A549 (cell line): ENCODE measurements around the gene GNLY. TPM values are rescaled to one million over a fixed set of nuclear protein-coding genes. Genes with fewer than 3 reads are reported as not detected.

Experiments
- ATAC-seq, 2 experiments: fragments of 200-7000 bp in 1 of 2; fragments of >200 bp in 1 of 2; cut with Nextera tagmentation in 1 of 2; cut with Tn5 transposase in 1 of 2; 3 replicates each; pipeline versions ENCODE4 v1.8.0 to v1.9.1; 2018 to 2020; ENCODE audit warnings: mild to moderate bottlenecking in 1 of 2, moderate library complexity in 1 of 2
- CTCF ChIA-PET: fragments of 300-600 bp; sonication (Branson Sonifier 250); formaldehyde crosslinking; extraction: SDS; loops from one replicate; lab custom pipeline; 2021; ENCODE audit warnings: antibody characterized with exemption, inconsistent platforms; lab: Yijun Ruan, JAX
- POLR2A ChIA-PET: fragments of 350-600 bp; formaldehyde crosslinking; extraction: SDS; loops from one replicate; lab custom pipeline; 2021; ENCODE audit warnings: antibody characterized with exemption, inconsistent platforms; lab: Yijun Ruan, JAX
- DNase-seq, 2 experiments: peaks; one replicate each; pipeline versions ENCODE4 v3.0.0 to v3.0.0-alpha.2; 2011 to 2016; ENCODE audit warnings: low read depth in 1 of 2, low spot score in 1 of 2
- FAIRE-seq: peaks from 2 replicates; lab custom pipeline; 2011; peaks lifted over from hg19 to GRCh38; lab: Jason Lieb, UNC
- H3K27ac ChIP-seq, 2 experiments: fragments of >200 bp; sonication (Bioruptor Twin); formaldehyde crosslinking; 3 replicates each; pipeline ENCODE4 v1.5.1; 2016 to 2017
- H3K4me1 ChIP-seq: fragments of >200 bp; sonication (Bioruptor Twin); formaldehyde crosslinking; 3 replicates; pipeline ENCODE4 v1.6.1; 2016
- H3K4me2 ChIP-seq: fragments of >200 bp; sonication (Bioruptor Twin); formaldehyde crosslinking; 3 replicates; pipeline ENCODE4 v1.6.1; 2016
- H3K4me3 ChIP-seq: fragments of >200 bp; sonication (Bioruptor Twin); formaldehyde crosslinking; 3 replicates; pipeline ENCODE4 v1.5.1; 2016
- H3K9me3 ChIP-seq: fragments of >200 bp; sonication (Bioruptor Twin); formaldehyde crosslinking; 3 replicates; pipeline ENCODE4 v1.6.1; 2016
- ATOH8 ChIP-seq: fragments of 250-450 bp; sonication (Bioruptor Pico); IDR thresholded peaks from 2 replicates; pipeline ENCODE4 v1.5.0; 2020; ENCODE audit warnings: low read depth, mild to moderate bottlenecking, moderate library complexity
- BCL3 ChIP-seq: fragments of >200 bp; sonication (Bioruptor Twin); formaldehyde crosslinking; IDR thresholded peaks from 3 replicates; pipeline ENCODE4 v1.6.1; 2016
- CBX8 ChIP-seq: fragments of 200-600 bp; sonication (generic); IDR thresholded peaks from 2 replicates; pipeline ENCODE4 v1.6.1; 2016
- CHD4 ChIP-seq: fragments of 200-600 bp; sonication (generic); IDR thresholded peaks from 2 replicates; pipeline ENCODE4 v1.6.1; 2016; ENCODE audit warnings: antibody characterized with exemption, mild to moderate bottlenecking, borderline replicate concordance
- CTCF ChIP-seq: fragments of >200 bp; sonication (Bioruptor Twin); formaldehyde crosslinking; IDR thresholded peaks from 3 replicates; pipeline ENCODE4 v1.5.1; 2016
- E2F6 ChIP-seq: IDR thresholded peaks from 2 replicates; pipeline ENCODE4 v1.6.1; 2012; ENCODE audit warnings: low read depth, borderline replicate concordance
- EHF ChIP-seq: fragments of 250-450 bp; sonication (Bioruptor Pico); IDR thresholded peaks from 2 replicates; pipeline ENCODE4 v1.5.0; 2020; ENCODE audit warnings: mild to moderate bottlenecking
- FOSB ChIP-seq: fragments of 250-450 bp; sonication (Bioruptor Pico); IDR thresholded peaks from 2 replicates; pipeline ENCODE4 v1.5.0; 2020; ENCODE audit warnings: mild to moderate bottlenecking, moderate library complexity
- FOSL2 ChIP-seq, 2 experiments: fragments of 450-650 bp in 1 of 2; fragments of >200 bp in 1 of 2; sonication (Bioruptor Twin) in 1 of 2; formaldehyde crosslinking; IDR thresholded peaks; 2 replicates each; pipeline versions ENCODE4 v1.5.0 to v1.6.1; 2016 to 2020; ENCODE audit warnings: mild to moderate bottlenecking in 1 of 2, moderate library complexity in 1 of 2
- HES2 ChIP-seq: fragments of >200 bp; sonication (Bioruptor Twin); formaldehyde crosslinking; IDR thresholded peaks from 2 replicates; pipeline ENCODE4 v1.6.1; 2016
- HEYL ChIP-seq: fragments of 250-450 bp; sonication (Bioruptor Pico); IDR thresholded peaks from 2 replicates; pipeline ENCODE4 v1.8.0; 2021; ENCODE audit warnings: mild to moderate bottlenecking, moderate library complexity
- HOXA7 ChIP-seq: fragments of 250-450 bp; sonication (Bioruptor Pico); IDR thresholded peaks from 2 replicates; pipeline ENCODE4 v1.5.0; 2020; ENCODE audit warnings: mild to moderate bottlenecking, moderate library complexity
- HOXB13 ChIP-seq: fragments of 250-450 bp; sonication (Bioruptor Pico); IDR thresholded peaks from 2 replicates; pipeline ENCODE4 v1.5.0; 2020; ENCODE audit warnings: low read depth, mild to moderate bottlenecking, moderate library complexity
- KDM1A ChIP-seq: fragments of 200-600 bp; sonication (generic); IDR thresholded peaks from 2 replicates; pipeline ENCODE4 v1.6.1; 2016; ENCODE audit warnings: low read depth, mild to moderate bottlenecking
- MAFK ChIP-seq: fragments of 450-650 bp; IDR thresholded peaks from 2 replicates; pipeline ENCODE4 v1.6.1; 2014; ENCODE audit not compliant: partially characterized antibody
- MAZ ChIP-seq: fragments of 150-350 bp; IDR thresholded peaks from 2 replicates; pipeline ENCODE4 v1.6.1; 2014; ENCODE audit warnings: antibody characterized with exemption, low read depth, low read length, borderline replicate concordance
- POLR2A ChIP-seq: IDR thresholded peaks from 2 replicates; pipeline ENCODE4 v1.6.1; 2012; ENCODE audit warnings: mild to moderate bottlenecking, low read length
- RFX5 ChIP-seq: fragments of 450-650 bp; IDR thresholded peaks from 2 replicates; pipeline ENCODE4 v1.7.1; 2014; ENCODE audit warnings: antibody characterized with exemption, mild to moderate bottlenecking, moderate library complexity
- RNF2 ChIP-seq: fragments of 200-600 bp; sonication (generic); IDR thresholded peaks from 2 replicates; pipeline ENCODE4 v1.6.1; 2016; ENCODE audit warnings: low read depth, mild to moderate bottlenecking, antibody characterized with exemption, moderate library complexity, borderline replicate concordance
- SREBF2 ChIP-seq: fragments of 450-650 bp; IDR thresholded peaks from 2 replicates; pipeline ENCODE4 v1.6.1; 2014; ENCODE audit warnings: mild to moderate bottlenecking, moderate library complexity
- ZFP36 ChIP-seq: fragments of 450-650 bp; IDR thresholded peaks from 2 replicates; pipeline ENCODE4 v1.6.1; 2014; ENCODE audit warnings: borderline replicate concordance; ENCODE audit not compliant: partially characterized antibody
- WGBS: methylation state at CpG from one replicate; pipeline ENCODE4 v1.1.6; 2017; ENCODE audit errors: missing lambda C conversion rate; 5-methylcytosine and 5-hydroxymethylcytosine counted together
- polyA plus RNA-seq, 4 experiments: library from polyadenylated mRNA; depleted of rRNA in 3 of 4; stranded (reverse); fragments of >200 nt; fragmentation: RNase III in 1 of 4; extraction: RNeasy Plus Mini Kit Qiagen cat#74134 plus additional on column Dnase treatment in 1 of 4; gene quantifications; 2 replicates in 3 of 4; 3 replicates in 1 of 4; pipeline ENCODE4 v1.2.3, GENCODE V29; 2011 to 2017

The GNLY gene
- polyA plus RNA-seq, 2 of the 4 experiments (the other 2 are of a cell fraction), result not detected

GRCh38 chr2:85718885-85719492, 24.8 kb downstream of the GNLY start:
- no peaks in the 10 kb centered on the region for H3K9me3 ChIP-seq
- CTCF ChIA-PET, result interaction anchor here (0.7 to 16.3 kb wide), 15 partner anchors 8 to 361 kb away, joined by 3 to 170 read pairs (median 8); no protein-coding TSS in a partner anchor
- FAIRE-seq, result no peak
- DNase-seq, result no peak
- TF ChIP-seq KDM1A (no peak), E2F6 (no peak), CHD4 (no peak), POLR2A (no peak)
- TF ChIP-seq, all 56 proteins: peak for 0
- POLR2A ChIA-PET, result no interaction called here
- Histone ChIP-seq H3K4me1 (no peaks in the 10 kb centered on the region; the same call in 2 of the 3 replicates), H3K4me3 (no peak overlapping the region), H3K4me2 (no peak overlapping the region), H3K27ac (no peak overlapping the region; a peak in 1 of 6 replicates)
- WGBS, result 71% methylated on average over 10 of the region's 10 CpGs
- ATAC-seq, result no peak

- peaks cover 7% of the 10 kb centered on the region; the same call in 1 of the 3 replicates for H3K4me1 ChIP-seq
- DNase-seq (no peak), ATAC-seq (no peak), FAIRE-seq (no peak)
- ChIA-PET CTCF (interaction anchor here (0.9 to 16.3 kb wide), 17 partner anchors 9 to 360 kb away, joined by 3 to 170 read pairs (median 8); no protein-coding TSS in a partner anchor), POLR2A (no interaction called here)
- TF ChIP-seq ATOH8, result no peak
- no peak for TF ChIP-seq FOSL2 (IDR thresholded peaks at IDR 0.05)
- no peak for TF ChIP-seq FOSL2 (CRISPR knock-in tag; IDR thresholded peaks at IDR 0.05)
- TF ChIP-seq MAFK, result no peak
- no peak for TF ChIP-seq HES2
- TF ChIP-seq EHF (CRISPR knock-in tag), result no peak
- no peak for TF ChIP-seq MAZ
- no peak for TF ChIP-seq E2F6
- H3K4me2 ChIP-seq, result no peak overlapping the region
- no peak overlapping the region; a peak in 1 of 6 replicates for H3K27ac ChIP-seq
- 78% methylated on average over 6 of the region's 6 CpGs for WGBS
- H3K4me3 ChIP-seq, result no peak overlapping the region
- no peaks in the 10 kb centered on the region for H3K9me3 ChIP-seq
These were observed 25.6 kb downstream of the GNLY start for GRCh38 chr2:85719609-85720240.

- POLR2A ChIA-PET, result no interaction called here
- no peak for TF ChIP-seq HEYL (CRISPR knock-in tag)
- no peak for TF ChIP-seq CBX8
- TF ChIP-seq FOSB (CRISPR knock-in tag), result no peak
- no peak for TF ChIP-seq FOSL2 (IDR thresholded peaks at IDR 0.05)
- no peak for TF ChIP-seq FOSL2 (CRISPR knock-in tag; IDR thresholded peaks at IDR 0.05)
- no peak for TF ChIP-seq RNF2
- TF ChIP-seq KDM1A, result no peak
- no peak for TF ChIP-seq HOXB13 (CRISPR knock-in tag)
- no peak for TF ChIP-seq HOXA7
- no peak for TF ChIP-seq RFX5
- TF ChIP-seq ZFP36, result no peak
- TF ChIP-seq SREBF2, result no peak
- no peak for TF ChIP-seq CTCF
- TF ChIP-seq BCL3, result no peak
- TF ChIP-seq ATOH8, result no peak
- TF ChIP-seq, all 56 proteins: peak for 0
- CTCF ChIA-PET, result interaction anchor here (0.9 to 16.3 kb wide), 14 partner anchors 9 to 359 kb away, joined by 3 to 170 read pairs (median 12); no protein-coding TSS in a partner anchor
- Histone ChIP-seq H3K4me2 (no peak overlapping the region), H3K4me3 (no peak overlapping the region), H3K27ac (no peak overlapping the region; a peak in 1 of 6 replicates), H3K9me3 (no peaks in the 10 kb centered on the region), H3K4me1 (peaks cover 7% of the 10 kb centered on the region; the same call in 1 of the 3 replicates)
- DNase-seq (no peak), ATAC-seq (no peak), FAIRE-seq (no peak)
- 66% methylated on average over 1 of the region's 1 CpG for WGBS
These were observed 26.4 kb downstream of the GNLY start for GRCh38 chr2:85720533-85720932.
